T-helper 22 cell (primary cell): ENCODE results near the gene RELCH.

Source experiments
- DNase-seq: peaks from one replicate; pipeline ENCODE4 v3.0.0-alpha.2; 2020; ENCODE audit warnings: low read depth

Gene RELCH

DNA sequence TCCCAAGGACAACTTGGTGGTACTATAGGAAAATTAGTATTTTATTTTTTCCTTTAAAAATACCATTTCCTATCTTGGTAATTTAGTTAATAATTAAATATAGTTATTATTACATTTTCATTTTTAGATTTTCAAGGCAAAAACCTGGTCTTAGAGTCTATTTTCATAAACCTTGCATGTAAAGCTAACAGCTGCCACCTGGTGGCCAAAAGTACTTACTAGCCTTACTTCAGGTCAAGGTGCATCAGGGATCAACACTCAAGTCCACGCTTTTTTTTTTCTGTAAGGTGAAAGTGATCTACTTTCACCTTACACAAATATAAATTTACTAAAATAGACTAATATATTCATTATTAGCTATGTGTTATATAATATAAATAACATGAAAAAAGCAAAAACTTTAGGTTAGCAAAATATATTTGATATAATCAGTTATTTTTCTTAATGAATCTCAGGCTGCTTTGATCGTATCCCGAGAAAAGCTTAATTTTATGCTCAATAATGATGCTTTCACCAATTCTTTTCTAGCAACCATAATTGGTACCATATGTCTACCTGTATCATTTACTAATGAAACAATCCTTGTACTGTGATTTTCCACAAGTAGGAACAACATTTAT, 62.5 kb downstream of the RELCH start:
- DNase-seq: peak; percentile 35

DNA sequence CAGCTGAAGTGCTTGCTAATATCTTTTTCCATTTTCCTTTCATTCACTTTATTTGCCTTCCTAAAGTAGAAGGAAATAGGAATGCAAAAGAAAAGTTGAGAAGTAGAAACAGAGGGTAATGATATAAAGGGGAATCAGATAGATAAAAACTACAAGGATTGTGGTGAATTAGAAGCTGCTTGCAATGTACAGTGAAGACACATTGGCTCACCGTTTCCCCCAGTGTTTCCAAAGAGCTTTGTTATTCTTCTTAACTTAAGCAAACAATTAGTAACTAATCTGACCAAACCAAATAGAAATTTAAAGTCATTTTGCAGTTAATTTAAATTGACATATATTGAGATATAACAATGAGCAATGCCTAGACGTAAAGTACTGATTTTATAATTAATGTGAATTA, 63.4 kb downstream of the RELCH start:
- DNase-seq: no peak

DNA sequence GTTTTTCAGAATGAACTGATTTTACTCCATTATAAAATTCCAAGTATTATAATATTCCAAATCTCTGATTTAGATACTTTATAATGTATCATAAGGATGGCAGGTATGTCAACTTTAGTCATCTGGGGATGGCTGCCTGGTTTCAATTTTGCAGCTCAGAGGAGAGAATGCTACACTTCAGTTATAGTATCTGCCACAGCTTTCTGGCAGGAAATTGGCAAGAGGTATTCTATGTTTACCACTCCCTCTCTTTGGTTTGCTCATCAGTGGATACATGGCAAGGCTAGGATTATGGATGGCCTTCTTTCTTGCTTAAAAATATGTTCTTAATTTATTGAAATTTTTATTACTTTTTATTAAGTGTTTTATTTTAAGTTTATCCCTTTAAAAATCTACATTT, 71.0 kb downstream of the RELCH start:
- no peak for DNase-seq

DNA sequence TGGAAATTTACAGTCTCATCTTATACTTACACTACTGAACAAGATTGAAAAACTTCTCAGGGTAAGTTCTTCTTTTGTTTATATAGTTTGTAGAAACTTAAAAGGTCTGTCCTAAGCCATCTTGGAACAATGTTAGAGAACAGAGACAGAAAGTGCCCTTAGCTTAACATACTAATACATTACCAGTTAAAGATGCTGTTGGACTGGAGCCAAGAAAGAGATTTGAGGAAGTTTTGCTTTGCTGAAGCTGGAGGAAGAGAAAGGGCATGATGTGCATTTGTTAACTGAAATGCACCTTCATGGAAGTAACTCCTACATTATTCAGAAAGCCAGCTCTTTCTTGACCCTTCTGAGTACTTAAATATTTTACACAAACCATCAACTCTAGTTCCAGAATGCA, 71.6 kb downstream of the RELCH start:
- no peak for DNase-seq

DNA sequence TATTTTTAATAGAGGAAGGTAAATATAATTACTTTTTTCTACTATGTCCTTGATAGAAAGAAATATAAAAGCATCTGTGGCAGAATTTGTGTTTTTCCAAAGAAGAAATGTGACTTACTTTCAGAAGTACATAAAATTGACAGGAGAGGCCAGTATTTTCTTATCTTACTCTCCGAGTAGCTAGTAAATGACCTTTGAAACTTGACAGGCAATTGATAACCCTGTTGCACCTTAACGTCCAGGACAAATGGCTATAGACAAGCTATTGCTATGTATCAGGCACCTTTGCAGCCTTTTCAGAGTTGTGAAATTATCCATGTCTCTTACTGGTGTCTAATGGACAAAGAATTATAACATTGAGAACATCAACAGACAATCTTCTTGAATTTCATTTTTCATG, 75.0 kb downstream of the RELCH start:
- no peak for DNase-seq

DNA sequence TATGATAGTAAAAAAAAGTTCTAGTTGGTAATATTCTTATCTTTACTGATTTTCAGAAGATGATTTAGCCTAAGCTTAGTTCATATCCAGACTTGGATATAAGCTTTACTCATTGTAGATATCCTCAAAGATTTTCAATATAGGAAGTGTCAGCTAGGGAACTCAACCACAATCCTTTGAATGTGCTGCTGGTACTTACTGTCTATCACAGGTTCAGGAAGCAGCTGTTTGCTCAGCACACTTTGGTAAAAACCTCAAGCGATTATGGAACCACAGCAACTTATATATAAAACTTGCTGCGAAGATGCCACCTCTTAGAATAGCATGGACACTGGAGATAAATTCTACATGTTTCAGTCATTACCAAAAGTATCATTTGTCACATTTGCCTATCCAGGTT, 77.9 kb downstream of the RELCH start:
- no peak for DNase-seq

DNA sequence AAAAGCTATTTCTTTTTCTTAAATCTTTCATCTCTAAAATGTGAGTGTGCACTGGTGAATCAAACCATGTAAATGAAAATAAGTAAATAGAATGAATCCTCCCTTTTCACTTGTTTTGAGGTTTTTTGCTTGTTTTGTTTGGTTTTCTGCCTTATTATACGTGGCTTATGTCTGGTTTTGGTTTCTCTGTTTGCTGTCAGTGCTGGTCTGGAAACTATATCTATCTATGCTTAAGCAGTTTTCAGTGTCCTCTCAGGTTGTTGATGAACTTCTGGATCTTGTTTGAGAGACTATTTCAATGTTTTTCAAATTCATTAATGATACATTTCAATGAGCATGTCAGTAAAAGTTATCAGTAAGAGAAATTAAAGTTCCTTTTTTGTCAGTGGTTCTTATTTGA, 90.0 kb downstream of the RELCH start:
- no peak for DNase-seq

DNA sequence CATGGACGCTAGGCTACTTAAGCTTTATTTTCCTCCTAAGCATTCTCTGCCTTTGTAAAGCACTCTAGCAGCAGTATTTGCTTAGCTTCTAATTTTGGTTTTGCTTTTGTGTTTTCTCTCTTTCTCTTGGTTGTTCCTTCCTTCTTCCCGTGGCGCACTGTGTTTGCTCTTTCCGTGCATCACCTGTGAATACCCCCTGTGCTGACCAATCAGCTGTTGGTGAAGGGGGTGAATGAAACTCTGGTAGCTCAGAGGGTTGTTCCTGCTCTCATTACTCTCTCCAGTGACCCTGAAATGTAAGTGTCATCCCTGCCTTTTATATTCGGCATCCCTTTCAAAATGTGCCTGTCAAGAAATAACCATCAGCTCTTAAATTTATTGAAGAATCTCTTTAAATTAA, 92.5 kb downstream of the RELCH start:
- no peak for DNase-seq

DNA sequence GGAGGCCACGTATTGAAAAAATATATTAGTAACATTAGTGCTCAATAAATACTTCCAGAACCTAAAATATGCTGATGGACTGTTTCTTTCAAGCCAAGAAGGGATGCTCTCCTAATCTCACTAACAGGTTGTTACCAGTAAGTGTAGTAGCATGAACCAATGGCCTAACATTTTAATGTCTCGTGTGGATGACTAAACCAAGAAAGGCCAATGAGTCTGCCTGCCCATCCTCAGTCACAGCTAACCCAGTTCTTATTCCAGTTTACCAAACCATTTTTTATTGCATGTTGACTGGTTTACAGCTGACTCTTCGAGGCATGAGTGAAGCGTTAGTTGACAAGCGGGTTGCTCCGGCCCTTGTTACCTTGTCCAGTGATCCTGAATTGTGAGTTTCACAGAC, 93.0 kb downstream of the RELCH start:
- DNase-seq: no peak

DNA sequence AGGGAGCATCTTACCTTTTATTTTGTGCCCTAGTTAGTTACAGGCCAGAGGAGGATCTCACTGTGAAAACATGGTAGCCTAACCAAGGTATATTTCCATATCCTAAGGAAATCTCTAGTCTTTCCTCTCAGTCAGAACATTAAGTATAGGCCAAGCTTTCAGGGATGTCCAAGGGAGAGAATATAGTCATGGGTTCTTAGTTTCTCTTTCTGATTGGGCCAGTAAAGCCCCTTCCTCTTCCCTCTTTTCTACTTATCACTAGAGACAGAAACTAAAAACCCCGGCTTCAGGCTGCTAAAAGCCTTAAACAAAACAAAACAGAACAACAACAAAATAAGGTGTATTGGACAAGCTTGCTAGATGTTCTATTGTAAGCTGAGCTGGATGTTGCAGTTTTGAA, 93.7 kb downstream of the RELCH start:
- DNase-seq: no peak

DNA sequence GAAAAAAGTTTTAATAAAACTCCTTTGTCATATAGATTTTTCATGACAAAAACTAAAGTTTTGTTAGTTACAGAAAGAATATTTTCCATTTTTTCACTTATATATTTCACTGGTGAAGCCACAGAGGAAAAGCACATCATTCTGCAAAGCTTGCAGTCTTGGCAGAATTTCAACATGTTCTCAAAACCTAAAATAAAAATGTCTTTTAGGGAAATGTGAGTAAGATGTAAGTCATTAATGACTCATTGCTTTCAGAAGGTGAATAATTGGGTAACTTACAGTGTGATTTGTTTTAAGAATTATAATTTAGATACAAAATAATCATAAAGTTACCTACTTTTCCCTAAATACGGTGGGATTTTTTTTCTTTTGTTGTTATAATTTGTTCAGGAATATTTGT, 94.6 kb downstream of the RELCH start:
- DNase-seq: no peak

DNA sequence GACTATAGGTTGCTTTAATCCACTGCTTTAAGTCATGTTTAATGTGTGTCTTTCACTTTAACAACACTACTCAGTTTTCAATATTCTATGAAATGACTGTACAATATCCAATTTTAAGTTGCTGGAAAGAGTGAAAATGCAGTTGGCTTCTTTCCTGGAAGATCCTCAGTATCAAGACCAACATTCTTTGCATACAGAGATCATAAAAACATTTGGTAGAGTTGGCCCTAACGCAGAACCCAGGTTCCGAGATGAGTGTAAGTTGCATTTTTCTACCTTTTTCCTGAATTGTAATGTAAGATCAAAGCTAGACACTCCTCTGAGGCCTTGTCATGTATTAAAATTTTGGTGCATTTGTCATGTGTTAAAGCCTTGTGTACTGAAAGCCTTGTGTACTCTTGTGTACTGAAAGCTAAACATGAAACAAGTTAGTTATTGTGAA, 95.2 kb downstream of the RELCH start:
- DNase-seq: no peak

DNA sequence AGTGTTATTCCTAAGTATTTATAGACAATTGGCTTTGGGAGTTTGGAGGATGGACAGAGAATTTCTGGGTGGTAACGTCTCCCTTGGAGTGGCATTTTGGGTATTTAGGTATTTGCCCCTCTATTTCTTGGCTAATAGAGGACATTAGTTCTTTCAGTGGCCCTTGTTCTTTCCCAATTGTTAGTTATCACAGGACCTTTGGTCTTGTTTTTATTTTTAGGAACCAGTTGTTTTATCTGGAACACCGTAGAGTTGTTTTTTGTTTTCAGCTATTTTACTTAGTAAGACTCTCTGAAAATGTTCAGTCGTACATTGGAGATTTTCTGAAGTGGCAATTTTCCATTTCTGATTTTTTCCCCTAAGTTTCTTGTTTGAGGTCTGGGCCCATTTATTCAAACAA, 97.6 kb downstream of the RELCH start:
- DNase-seq: no peak

DNA sequence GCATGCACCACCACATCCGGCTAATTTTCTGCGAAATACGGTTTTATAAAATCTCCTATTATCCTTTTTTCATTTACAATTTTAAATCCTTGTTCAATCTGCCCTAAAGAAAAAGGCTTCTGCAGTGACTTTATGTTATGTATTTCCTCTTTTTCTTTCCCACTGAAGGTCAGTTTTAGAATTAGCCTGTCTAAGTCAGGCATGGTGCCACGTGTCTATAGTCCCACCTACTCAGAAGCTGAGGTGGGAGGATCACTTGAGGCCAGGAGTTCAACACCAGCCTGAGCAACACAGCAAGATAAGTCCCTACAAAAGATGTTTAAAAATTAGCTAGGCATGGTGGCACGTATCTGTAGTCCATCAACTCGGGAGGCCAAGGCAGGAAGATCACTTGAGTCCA, 98.2 kb downstream of the RELCH start:
- no peak for DNase-seq

DNA sequence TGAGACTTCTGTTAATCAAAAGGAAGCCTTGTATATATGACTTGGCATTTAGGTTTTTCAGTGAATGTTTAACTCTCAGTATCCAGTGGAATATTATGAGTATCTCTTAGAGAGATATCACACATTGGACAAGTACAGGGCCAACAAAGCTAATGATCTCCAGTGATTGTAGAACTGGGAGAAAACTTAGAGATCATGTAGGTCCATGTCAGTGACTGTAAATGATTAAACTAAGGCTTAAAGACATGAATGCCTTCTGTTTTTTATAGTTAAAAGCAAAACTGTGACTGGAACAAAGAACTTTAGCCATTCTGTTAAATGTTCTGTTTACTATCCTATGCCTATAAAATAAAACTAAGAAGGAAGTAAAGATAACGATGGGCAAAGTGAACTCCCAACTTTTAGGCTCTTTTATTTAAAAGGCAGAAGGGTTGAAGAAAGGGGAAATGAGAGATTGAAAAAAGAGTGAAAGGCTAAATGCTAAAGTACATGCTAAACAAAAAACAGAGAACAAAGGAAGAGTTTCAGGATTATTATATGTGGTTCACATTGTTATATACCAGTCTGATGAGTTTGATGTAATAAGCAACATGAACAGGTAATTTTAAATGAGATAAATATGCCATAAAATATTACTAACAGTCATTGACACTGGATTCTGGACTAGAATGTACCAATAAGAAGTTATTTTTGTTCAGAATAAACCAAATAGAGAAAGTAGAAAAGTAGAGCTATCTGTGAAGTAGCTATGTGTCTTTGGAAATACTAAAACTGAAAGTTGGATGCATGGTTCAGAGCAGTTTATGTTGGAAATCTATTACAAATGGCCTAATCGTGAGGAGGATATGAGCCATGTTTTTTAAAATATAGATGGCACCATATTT, 101.0 kb downstream of the RELCH start:
- DNase-seq: no peak

DNA sequence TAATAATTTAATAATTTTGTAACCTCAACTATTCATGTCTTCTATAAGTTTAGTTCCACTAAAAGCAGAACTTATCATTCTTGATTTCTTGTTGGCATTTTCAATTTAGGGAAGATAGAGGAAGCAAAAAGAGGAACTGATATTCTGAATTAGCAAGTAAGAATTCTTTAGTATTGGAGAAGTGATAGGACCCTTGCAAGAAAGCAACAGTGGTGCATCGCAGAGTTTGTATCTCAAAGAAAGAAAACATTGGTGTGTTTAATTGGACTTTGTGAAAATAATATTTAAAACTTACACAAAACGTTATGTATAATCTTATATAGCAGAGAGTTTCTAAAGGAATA, 101.6 kb downstream of the RELCH start:
- DNase-seq: no peak

DNA sequence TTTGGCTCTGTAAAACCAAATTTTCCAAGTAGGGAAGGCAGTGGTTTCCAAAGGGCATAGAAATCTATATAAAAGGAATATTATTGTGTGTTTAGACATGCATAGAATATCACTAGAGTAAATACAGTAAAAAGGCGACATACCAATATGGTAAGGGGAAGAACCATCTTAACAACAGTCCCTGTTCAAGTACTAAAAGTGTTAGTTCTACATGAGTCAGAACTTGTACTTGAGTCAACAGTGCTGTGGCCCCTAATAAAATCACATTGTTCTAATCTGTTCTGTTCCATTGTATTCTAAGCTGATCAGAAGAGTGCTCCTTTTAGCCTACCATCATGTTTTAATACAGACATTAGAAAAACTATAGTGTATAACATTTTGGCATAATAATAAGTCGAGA, 102.0 kb downstream of the RELCH start:
- DNase-seq: no peak

DNA sequence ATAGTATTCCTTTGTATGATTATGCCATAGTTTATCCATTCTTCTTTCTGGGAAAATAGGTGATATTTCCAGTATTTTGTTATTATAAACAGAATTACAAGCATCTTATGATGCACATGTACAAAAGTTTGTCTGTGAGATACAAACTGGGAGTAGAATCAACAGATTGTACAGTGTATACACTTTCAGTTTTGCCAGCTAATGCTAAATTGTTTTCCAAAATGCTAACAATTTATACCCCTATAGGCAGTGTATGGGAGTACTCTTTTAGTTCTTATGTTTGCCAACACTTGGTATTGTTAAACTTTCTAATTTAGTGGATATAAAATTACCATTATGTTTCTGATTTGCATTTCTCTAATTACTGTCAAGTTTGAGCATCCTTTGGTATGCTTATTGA, 107.0 kb downstream of the RELCH start:
- DNase-seq: no peak

DNA sequence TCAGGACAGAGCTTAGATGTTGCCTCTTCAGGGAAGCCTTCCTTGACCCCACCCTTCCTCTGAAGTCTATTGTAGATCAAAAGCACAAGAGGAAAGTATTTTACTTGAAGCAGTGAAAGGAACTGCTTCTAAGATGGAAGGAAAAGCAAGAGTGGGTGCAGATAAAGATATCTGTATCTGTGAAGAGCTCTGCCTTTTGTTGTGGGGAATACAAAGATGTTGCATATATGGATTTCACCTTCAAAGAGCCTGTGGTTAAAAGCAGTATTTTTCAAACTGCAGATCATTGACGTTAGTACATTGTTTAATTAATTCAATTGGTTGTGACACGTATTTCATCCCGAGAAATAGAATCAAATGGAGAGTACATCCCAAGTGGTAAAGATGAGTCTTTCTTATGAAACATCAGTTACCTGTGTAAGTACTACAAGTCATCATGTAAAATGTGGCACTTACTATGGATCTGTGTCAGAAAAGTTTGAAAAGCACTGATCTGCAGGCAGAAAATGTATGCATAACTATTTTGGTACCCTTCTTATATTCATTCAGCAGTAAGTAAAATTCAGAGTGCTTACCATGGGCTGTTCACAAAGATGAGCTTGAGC, 113.4 kb downstream of the RELCH start:
- no peak for DNase-seq

DNA sequence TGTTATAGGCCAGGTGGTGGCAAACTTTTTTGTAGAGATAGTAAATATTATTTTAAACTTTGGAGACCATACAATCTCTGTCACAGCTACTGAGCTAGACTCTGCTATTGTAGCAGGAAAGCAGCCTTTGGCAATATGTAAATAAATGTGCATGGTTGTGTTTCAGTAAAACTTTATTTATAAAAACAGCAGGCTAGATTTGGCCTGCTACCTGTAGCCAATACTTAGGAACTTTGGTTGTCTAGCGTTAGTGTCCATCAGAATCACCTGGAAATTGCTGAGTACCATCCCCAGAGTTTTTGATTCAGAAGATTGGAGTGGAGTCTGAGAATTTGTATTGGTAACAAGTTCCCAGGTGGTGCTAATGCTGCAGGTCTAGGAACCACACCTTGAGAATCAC, 114.3 kb downstream of the RELCH start:
- DNase-seq: no peak

DNA sequence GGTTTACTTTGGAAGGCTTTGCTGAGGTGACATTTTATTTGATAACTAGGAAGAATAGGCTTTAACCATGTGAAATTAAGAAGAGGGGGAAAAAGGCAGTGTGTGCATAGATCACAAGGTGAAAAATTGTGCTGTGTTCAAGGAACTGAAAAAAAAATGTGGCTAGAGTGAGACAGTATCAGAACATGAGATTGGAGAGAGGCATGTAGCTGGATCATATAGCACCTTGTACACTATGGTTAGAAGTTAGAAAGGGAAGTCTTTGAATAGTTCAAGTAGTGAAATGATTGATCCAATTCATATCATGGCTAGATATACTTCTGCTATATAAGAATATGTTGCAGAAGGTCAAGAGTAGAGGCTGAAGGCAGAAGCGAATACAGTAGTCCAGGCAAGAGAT, 125.8 kb downstream of the RELCH start:
- DNase-seq: no peak

DNA sequence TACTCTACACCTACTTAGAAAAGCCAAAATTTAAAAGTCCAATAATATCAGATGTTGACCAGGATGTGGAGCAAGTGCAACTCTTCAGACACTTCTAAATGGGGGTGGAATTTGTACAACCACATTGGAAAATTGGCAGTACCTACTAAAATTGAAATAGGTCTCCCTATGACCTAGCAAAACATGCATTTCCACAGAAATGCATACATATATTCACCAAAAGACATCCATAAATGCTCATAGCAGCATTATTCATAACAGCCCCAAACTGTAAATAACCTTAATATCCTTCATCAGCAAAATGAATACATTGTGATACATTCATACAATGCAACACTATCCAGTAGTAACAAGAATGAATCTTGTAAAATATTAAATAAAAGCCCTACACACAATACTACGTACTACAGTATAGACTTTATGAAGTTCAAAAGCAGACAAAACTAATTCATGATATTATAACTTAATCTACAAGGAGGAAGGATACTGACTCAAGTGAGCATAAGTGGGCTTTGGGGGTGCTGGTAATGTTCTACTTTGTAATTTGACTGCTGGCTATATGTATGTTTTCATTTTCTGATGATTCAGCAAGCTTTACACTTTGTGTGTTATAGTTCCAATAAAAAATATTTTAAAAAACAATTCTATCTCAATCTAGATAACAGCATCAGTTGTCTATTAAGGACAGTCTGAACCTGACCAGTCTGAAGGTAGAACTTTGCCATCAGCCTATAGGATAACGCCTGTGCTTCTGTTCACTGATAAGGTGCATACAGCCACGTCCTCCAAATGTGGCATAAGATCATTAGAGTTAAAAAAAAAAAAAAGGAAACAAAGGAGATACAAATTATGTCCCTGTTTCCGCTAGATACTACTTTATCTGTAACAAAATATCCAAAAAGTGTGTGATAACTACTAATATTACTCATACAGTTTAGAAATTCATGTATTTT, 131.4 kb downstream of the RELCH start:
- no peak for DNase-seq
